ENCODE measurements around the gene RPS14. TPM values are rescaled to one million over a fixed set of nuclear protein-coding genes. Genes with fewer than 3 reads are reported as not detected.

RPS14 gene
- total and polyA plus RNA-seq, 2 donors, result 2,233 to 4,014 TPM

DNA sequence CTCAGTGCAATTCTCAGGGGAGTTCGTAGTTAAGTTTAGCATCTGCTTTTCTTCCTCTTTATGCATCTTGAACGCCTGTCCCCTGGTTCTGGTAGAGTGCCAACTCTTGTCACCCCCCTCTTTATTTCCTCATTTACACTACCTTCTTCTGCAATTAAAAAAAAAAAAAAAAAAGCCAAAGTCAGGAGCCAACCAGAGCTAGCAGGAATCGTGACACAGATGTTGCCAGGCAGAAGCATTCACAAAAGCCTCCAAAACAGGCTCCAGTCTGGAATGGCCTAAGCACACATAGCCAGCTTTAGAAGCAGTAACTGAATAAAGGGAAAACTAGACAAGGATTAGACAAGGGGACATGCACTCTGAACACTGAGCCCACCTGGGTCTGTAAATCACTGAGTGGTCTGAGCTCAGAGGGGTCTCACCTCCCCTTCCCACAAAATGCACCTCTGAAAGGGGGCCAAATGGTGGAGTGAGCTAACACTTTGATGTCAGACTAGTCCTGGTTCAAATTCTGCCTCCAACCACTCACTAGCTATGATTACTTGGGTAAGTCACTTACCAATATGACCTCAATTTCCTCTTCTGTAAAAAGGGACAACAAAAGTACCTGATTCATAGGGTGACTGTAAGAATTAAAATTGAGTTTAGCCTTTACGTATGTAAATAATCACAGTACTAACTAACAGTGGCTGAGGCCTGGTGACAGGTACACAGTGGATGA lies 38.9 kb downstream of the RPS14 start:
- H3K36me3 ChIP-seq (ENCODE audit: insufficient read depth), result no peaks in the 10 kb centered on the region
- DNase-seq (ENCODE audit: extremely low spot score), result no peak
- H3K4me3 ChIP-seq (ENCODE audit: low read depth, low read length), result peak overlapping the region; percentile 28
- H3K27ac ChIP-seq (ENCODE audit: low read depth), result peak overlapping the region; percentile 6
- WGBS, result 27% methylated on average over 4 of the region's 4 CpGs
- H3K4me1 ChIP-seq (ENCODE audit: insufficient read depth), result no peaks in the 10 kb centered on the region

DNA sequence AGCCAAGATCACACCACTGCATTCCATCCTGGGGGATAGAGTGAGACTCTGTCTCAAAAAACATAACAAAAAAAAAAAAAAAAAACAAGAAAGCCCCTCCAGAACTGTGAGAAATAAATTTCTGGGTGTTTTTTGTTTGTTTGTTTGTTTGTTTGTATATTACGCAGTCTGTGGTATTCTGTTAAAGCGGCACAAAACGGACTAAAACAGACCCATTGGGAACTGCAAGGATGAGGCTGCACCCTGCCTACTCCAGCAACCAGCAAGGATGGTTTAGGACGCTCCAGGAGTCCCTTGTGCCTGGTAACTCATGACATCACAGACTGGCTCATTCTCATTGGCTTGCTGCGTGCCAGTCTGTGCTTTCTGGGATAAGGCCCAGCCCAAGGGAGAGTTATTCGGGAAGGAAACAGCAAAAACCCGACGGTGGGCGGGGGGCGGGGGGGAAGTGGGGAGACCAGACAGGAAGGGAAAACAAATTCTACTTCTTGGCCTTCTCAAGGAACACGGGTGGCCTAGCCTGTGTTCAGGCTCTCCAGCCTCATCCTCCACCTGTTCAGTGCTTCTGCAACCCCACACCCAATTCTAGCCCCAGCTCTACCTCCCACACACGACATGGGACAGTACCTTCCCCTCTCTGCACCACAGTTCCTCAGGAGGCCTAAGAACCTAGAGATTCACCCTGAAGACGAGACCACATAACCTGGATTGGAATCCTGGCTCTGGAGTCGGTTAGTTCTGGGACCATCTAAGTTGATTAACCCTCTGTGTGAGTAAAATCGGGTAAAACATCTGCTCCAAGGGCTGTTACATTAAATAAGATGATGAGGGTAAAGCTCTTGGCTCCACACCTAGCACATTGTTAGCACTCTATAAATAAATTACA lies 39.7 kb downstream of the RPS14 start:
- DNase-seq (ENCODE audit: extremely low spot score), result no peak
- Histone ChIP-seq H3K4me1 (ENCODE audit: insufficient read depth) (no peaks in the 10 kb centered on the region), H3K4me3 (ENCODE audit: low read depth, low read length) (peak overlapping the region; percentile 7), H3K36me3 (ENCODE audit: insufficient read depth) (no peaks in the 10 kb centered on the region), H3K27ac (ENCODE audit: low read depth) (peak overlapping the region; percentile 82)
- 11% methylated on average over 15 of the region's 15 CpGs for WGBS

DNA sequence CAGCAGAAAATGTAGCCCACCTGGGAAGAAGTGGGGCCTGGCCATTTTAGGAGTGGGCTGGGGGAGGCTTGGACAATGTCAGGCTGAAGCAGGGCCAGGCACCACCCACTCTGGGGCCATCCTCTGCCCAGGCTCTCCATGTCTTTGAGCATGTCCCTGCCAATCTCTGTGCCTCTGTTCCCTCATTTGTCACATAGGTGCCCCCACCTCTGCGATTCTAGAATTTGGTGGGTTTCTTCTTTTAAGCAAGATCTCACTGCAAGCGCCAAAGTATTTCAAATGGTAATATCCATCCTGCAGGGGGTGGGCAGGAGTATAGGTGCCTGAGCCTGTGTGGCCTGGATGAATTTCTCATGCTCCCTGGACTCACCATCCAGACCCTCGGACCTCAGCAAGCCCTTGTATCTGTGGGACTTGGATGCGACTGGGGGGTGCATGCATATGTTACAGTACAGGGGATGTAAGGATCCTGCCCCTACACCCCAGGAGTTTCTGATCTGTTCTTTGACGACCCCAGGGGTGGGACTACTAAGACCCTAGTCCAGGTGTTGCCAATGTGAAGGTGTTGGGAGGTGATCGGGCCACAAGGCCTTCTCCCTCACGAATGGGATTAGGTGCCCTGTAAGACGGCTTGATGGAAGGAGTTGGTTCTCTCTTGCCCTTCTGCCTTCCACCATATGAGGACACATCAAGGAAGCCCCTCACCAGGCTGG lies 41.2 kb downstream of the RPS14 start:
- H3K27ac ChIP-seq (ENCODE audit: low read depth), result no peak overlapping the region
- no peaks in the 10 kb centered on the region for H3K36me3 ChIP-seq (ENCODE audit: insufficient read depth)
- no peaks in the 10 kb centered on the region for H3K4me1 ChIP-seq (ENCODE audit: insufficient read depth)
- 94% methylated on average over 8 of the region's 8 CpGs for WGBS
- no peak for DNase-seq (ENCODE audit: extremely low spot score)
- no peak overlapping the region for H3K4me3 ChIP-seq (ENCODE audit: low read depth, low read length)

DNA sequence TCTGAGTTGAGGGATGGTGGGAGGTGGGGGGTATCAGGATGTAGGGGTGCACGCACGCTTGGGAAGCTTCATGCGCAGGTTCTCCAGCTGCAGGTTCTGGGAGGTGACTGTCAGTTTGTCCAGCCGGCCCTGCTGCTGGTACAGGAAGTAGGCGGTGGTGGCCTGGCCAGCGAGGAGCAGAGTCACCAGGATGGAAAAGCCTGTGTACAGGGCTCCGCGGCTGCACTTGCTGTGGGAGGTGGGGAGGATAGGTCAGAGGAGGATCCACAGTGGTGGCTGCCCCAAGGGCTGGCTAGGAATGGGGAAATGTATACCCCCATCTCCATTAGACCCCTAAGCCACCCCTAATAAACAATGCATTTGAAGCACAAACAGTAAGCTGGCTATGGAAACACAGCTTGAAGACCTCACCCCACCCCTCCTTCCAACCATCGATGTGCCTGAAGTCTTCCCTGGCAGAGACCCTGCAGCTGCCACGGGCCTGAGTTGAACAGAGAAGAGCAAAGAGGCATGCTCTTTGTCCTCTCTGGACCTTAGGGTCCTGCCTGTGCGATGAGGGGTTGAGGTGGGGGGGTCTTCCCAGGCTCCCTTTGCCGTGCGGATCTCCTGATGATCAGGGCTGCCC lies 42.3 kb downstream of the RPS14 start:
- H3K4me1 ChIP-seq (ENCODE audit: insufficient read depth), result no peaks in the 10 kb centered on the region
- no peaks in the 10 kb centered on the region for H3K36me3 ChIP-seq (ENCODE audit: insufficient read depth)
- no peak overlapping the region for H3K4me3 ChIP-seq (ENCODE audit: low read depth, low read length)
- 71% methylated on average over 13 of the region's 13 CpGs for WGBS
- H3K27ac ChIP-seq (ENCODE audit: low read depth), result no peak overlapping the region
- no peak for DNase-seq (ENCODE audit: extremely low spot score)

DNA sequence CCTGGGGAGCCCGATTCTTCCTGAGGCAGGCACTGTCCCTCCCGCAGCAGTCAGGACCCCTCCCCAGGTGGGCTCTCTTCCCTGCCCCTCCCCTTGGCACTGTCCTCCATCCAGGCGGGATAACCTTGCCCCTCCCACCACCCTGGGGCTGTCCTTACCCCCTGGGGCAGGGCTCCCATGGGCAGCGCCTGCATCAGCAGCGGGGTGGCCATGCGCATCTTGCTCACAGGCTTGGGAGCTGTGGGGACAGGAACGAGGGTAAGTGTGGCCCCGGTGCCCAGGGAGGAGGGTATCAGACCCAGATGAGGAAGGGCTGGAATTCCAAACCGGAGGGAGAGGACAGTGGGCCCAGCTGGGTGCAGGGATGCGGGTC lies 42.8 kb downstream of the RPS14 start:
- no peak overlapping the region for H3K27ac ChIP-seq (ENCODE audit: low read depth)
- H3K4me3 ChIP-seq (ENCODE audit: low read depth, low read length), result no peak overlapping the region
- DNase-seq (ENCODE audit: extremely low spot score), result no peak
- WGBS, result 80% methylated on average over 10 of the region's 10 CpGs
- no peaks in the 10 kb centered on the region for H3K36me3 ChIP-seq (ENCODE audit: insufficient read depth)
- H3K4me1 ChIP-seq (ENCODE audit: insufficient read depth), result no peaks in the 10 kb centered on the region

- DNase-seq (ENCODE audit: extremely low spot score), result no peak
- H3K36me3 ChIP-seq (ENCODE audit: insufficient read depth), result no peaks in the 10 kb centered on the region
Observed at GRCh38 chr5:150406103-150406722, 43.3 kb downstream of the RPS14 start.

DNA sequence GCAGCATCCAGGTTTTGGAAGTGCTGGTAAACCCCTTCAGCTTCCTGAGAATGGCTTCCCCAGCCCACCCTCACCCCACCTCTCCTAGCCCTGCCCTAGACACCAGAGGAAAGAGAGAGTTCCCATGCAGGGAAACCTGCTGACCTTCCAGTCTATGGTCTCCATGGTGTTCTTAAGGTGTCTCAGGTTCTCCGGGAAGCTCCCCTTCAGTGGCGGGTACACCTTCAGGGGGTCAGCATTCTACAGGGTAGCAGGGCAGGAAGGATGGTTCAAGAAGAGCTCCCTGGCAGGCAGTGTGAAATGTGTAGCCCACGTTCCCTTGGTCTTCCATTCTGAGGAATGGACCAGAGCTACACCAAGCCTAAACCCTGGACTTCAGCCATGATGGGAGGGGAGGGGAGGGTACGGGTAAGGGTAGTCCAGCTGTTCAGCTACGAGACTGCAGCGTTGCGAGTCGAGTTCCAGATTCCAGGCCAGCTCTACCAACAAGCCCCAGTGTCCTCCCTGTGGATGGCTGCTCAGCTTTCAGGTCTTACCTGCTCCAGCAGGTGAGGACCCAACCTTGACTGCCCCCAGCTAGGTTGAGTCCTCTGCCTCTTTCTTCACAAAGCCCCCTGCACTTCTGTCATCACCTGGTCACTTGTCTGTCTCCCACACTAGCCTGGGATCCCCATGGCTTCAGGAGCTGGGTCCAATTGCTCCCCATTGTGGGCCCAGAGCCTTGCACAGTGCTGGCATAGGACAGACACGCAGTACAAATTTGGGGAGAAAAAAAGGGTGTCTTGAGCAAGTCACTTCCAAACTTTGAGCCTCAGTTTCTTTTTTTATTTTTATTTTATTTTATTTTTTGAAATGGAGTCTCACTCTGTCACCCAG lies 44.4 kb downstream of the RPS14 start:
- Histone ChIP-seq H3K4me3 (ENCODE audit: low read depth, low read length) (no peak overlapping the region), H3K27ac (ENCODE audit: low read depth) (no peak overlapping the region), H3K4me1 (ENCODE audit: insufficient read depth) (no peaks in the 10 kb centered on the region), H3K36me3 (ENCODE audit: insufficient read depth) (no peaks in the 10 kb centered on the region)
- no peak for DNase-seq (ENCODE audit: extremely low spot score)
- WGBS, result 71% methylated on average over 9 of the region's 9 CpGs

More at GRCh38 chr5:150406103-150406722, 43.3 kb downstream of the RPS14 start:
- WGBS, result 86% methylated on average over 4 of the region's 4 CpGs
- Histone ChIP-seq H3K27ac (ENCODE audit: low read depth) (no peak overlapping the region), H3K4me3 (ENCODE audit: low read depth, low read length) (no peak overlapping the region), H3K4me1 (ENCODE audit: insufficient read depth) (no peaks in the 10 kb centered on the region)

DNA sequence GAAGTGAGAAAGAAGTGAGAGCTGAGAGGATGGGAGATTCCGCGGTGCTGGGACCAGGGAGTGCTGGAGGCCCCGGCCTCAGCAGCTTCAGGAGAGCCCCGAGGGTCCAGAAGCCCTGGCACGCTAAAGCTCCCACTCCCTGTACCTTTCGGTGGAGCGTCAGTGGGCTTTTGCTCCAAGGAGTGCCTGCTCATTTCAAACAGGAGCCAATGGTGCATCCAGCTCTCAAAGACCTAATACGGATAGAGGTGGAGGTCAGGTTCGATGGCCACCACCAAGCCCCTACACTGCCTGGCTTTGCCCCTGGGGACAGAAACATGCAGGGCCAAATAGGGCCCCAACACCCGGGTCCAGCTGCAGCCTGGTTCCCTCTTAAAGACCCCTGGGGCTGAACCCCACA lies 45.0 kb downstream of the RPS14 start:
- Histone ChIP-seq H3K27ac (ENCODE audit: low read depth) (no peak overlapping the region), H3K36me3 (ENCODE audit: insufficient read depth) (peaks cover 2% of the 10 kb centered on the region), H3K4me1 (ENCODE audit: insufficient read depth) (no peaks in the 10 kb centered on the region), H3K4me3 (ENCODE audit: low read depth, low read length) (no peak overlapping the region)
- DNase-seq (ENCODE audit: extremely low spot score), result no peak
- 92% methylated on average over 10 of the region's 10 CpGs for WGBS

DNA sequence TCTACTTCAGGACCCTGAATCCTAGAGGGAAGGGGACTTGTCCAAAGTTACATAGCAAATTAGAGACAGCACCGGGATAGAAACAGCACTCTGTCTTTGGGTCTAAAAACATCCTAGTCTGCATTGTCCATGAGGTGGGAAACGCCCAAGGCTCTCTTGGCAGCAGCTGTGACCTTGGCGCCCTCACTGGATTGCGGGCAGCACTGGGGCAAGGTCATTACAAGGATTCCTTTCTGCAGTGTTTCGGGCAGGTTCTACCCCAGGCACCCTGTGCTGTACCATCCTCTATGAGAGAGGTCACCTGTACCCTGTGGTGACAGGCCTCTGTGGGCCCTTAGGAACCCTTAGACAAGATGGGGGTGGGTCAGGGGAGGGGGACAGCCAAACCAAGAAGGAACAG lies 45.4 kb downstream of the RPS14 start:
- WGBS, result 87% methylated on average over 5 of the region's 5 CpGs
- no peak for DNase-seq (ENCODE audit: extremely low spot score)
- Histone ChIP-seq H3K36me3 (ENCODE audit: insufficient read depth) (peaks cover 2% of the 10 kb centered on the region), H3K27ac (ENCODE audit: low read depth) (no peak overlapping the region), H3K4me1 (ENCODE audit: insufficient read depth) (no peaks in the 10 kb centered on the region), H3K4me3 (ENCODE audit: low read depth, low read length) (no peak overlapping the region)

DNA sequence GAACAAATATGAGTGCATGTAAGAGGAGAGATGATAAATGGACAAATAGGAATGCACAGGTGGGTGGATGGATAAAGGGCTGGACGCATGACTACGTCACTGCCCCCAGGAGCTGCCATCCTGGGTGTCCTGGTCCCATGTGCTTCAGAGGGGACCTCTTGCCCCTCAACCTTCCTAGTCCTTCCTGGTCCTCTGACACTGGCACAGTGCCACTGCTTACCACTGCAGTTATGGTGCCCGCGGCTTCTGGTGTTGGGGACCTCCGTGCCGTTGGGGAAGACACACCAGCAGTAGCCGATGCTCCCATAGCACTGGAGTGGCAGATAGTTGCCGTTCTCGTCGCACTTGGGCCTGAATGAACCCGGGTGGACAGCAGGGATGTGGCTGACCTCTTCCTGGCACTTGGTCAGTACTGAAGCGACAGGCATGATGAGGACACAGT lies 46.6 kb downstream of the RPS14 start:
- H3K4me1 ChIP-seq (ENCODE audit: insufficient read depth), result no peaks in the 10 kb centered on the region
- H3K4me3 ChIP-seq (ENCODE audit: low read depth, low read length), result no peak overlapping the region
- peaks cover 2% of the 10 kb centered on the region for H3K36me3 ChIP-seq (ENCODE audit: insufficient read depth)
- WGBS, result 93% methylated on average over 12 of the region's 12 CpGs
- no peak overlapping the region for H3K27ac ChIP-seq (ENCODE audit: low read depth)
- DNase-seq (ENCODE audit: extremely low spot score), result no peak

DNA sequence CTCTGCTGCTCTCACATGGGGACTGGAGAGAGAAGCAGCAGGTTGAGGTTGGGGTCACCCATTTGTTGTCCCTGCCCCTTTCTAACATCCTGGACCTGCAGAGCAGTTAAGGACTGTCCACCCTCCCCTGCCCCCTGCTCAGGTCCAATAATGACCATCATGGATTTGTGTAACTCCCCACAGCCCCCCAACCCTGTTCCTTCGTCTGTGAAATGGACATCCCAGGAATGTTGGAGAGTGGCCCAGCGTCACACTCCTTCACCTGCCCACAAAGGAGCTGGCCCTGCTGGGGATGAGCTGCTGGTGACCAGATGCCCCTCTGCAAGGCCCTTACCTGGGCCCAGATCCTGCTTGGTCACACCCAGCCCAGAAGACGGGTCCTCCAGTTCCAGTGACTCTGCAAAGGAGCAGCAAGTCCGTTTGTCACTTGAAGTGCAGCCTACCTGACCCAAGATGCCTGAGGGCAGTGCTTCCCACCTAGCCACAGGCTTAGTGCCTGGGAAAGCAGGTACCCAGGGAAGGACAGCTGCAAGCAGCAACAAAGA lies 47.2 kb downstream of the RPS14 start:
- peaks cover 2% of the 10 kb centered on the region for H3K36me3 ChIP-seq (ENCODE audit: insufficient read depth)
- H3K4me1 ChIP-seq (ENCODE audit: insufficient read depth), result no peaks in the 10 kb centered on the region
- H3K27ac ChIP-seq (ENCODE audit: low read depth), result no peak overlapping the region
- H3K4me3 ChIP-seq (ENCODE audit: low read depth, low read length), result no peak overlapping the region
- WGBS, result 80% methylated on average over 4 of the region's 4 CpGs
- no peak for DNase-seq (ENCODE audit: extremely low spot score)
